NT2/D1 (cell line): Measurements from ENCODE around the gene PYROXD2.

Source experiments
- SUZ12 ChIP-seq: IDR thresholded peaks from 2 replicates; pipeline ENCODE4 v1.6.1; 2011; ENCODE audit not compliant: insufficient read length, insufficient read depth; ENCODE audit errors: extremely low read depth
- YY1 ChIP-seq: IDR thresholded peaks from 2 replicates; pipeline ENCODE4 v1.6.1; 2011; ENCODE audit not compliant: insufficient read length, insufficient read depth

- TF ChIP-seq YY1 (no peak), SUZ12 (no peak)
Observed at GRCh38 chr10:98397089-98397600, 17.8 kb downstream of the PYROXD2 start.
